H9 (cell line): Measurements from ENCODE around the gene BLOC1S3. TPM values are rescaled to one million over a fixed set of nuclear protein-coding genes. Genes with fewer than 3 reads are reported as not detected.

Source experiments
- DNase-seq: peaks from one replicate; pipeline ENCODE4 v3.0.0-alpha.2; 2017
- H2AFZ ChIP-seq: one replicate; pipeline ENCODE4 v1.6.1; 2013; ENCODE audit warnings: mild to moderate bottlenecking, low read length, control low read depth, moderate library complexity
- H2AK5ac ChIP-seq: 2 replicates; pipeline ENCODE4 v1.6.1; 2013; ENCODE audit warnings: low read length, control low read depth, mixed read lengths; ENCODE audit not compliant: insufficient read length
- H2BK120ac ChIP-seq: one replicate; pipeline ENCODE4 v1.6.1; 2013; ENCODE audit warnings: low read depth, mild to moderate bottlenecking, low read length, control low read depth, inconsistent platforms; ENCODE audit not compliant: poor library complexity, severe bottlenecking
- H2BK12ac ChIP-seq: 2 replicates; pipeline ENCODE4 v1.6.1; 2013; ENCODE audit warnings: low read length, control low read depth, mixed read lengths, low read depth; ENCODE audit not compliant: insufficient read length
- H2BK15ac ChIP-seq: 2 replicates; pipeline ENCODE4 v1.6.1; 2013; ENCODE audit warnings: low read depth, low read length, control low read depth
- H2BK20ac ChIP-seq: one replicate; pipeline ENCODE4 v1.6.1; 2013; ENCODE audit warnings: low read depth, mild to moderate bottlenecking, low read length, control low read depth, inconsistent platforms; ENCODE audit not compliant: poor library complexity, severe bottlenecking
- H2BK5ac ChIP-seq: 2 replicates; pipeline ENCODE4 v1.6.1; 2013; ENCODE audit warnings: low read length, control low read depth, mixed read lengths; ENCODE audit not compliant: insufficient read length
- H3K14ac ChIP-seq: 2 replicates; pipeline ENCODE4 v1.6.1; 2013; ENCODE audit warnings: low read length, control low read depth; ENCODE audit not compliant: insufficient read depth
- H3K18ac ChIP-seq: 2 replicates; pipeline ENCODE4 v1.6.1; 2013; ENCODE audit warnings: low read depth, mild to moderate bottlenecking, mixed read lengths, low read length, control low read depth; ENCODE audit not compliant: insufficient read length
- H3K23ac ChIP-seq: 2 replicates; pipeline ENCODE4 v1.6.1; 2013; ENCODE audit warnings: low read length, control low read depth, mixed read lengths, low read depth; ENCODE audit not compliant: insufficient read length
- H3K23me2 ChIP-seq: 2 replicates; pipeline ENCODE4 v1.6.1; 2013; ENCODE audit warnings: low read depth, mild to moderate bottlenecking, mixed read lengths, low read length, control low read depth; ENCODE audit not compliant: insufficient read length, poor library complexity, severe bottlenecking
- H3K27ac ChIP-seq: 2 replicates; pipeline ENCODE4 v1.5.1; 2013; ENCODE audit warnings: low read length, control low read depth, mixed read lengths, low read depth; ENCODE audit not compliant: insufficient read length
- H3K27me3 ChIP-seq: 2 replicates; pipeline ENCODE4 v1.6.1; 2013; ENCODE audit warnings: low read length, control low read depth, inconsistent platforms; ENCODE audit not compliant: insufficient read depth
- H3K4ac ChIP-seq: 2 replicates; pipeline ENCODE4 v1.6.1; 2013; ENCODE audit warnings: low read depth, mild to moderate bottlenecking, control low read depth, inconsistent platforms, low read length, moderate library complexity
- H3K4me1 ChIP-seq: 2 replicates; pipeline ENCODE4 v1.6.1; 2013; ENCODE audit warnings: low read length, control low read depth, inconsistent platforms; ENCODE audit not compliant: insufficient read depth
- H3K4me2 ChIP-seq: 2 replicates; pipeline ENCODE4 v1.6.1; 2013; ENCODE audit warnings: low read length, control low read depth, mixed read lengths; ENCODE audit not compliant: insufficient read length, insufficient read depth
- H3K56ac ChIP-seq: 2 replicates; pipeline ENCODE4 v1.6.1; 2013; ENCODE audit warnings: low read depth, mild to moderate bottlenecking, mixed read lengths, low read length, control low read depth; ENCODE audit not compliant: insufficient read length
- H3K79me1 ChIP-seq: 2 replicates; pipeline ENCODE4 v1.6.1; 2013; ENCODE audit warnings: low read depth, mild to moderate bottlenecking, moderate library complexity, low read length, control low read depth, inconsistent platforms; ENCODE audit not compliant: insufficient read depth, poor library complexity, severe bottlenecking
- H3K79me2 ChIP-seq: 2 replicates; pipeline ENCODE4 v1.6.1; 2013; ENCODE audit warnings: low read length, control low read depth, inconsistent platforms; ENCODE audit not compliant: insufficient read depth
- H3K9ac ChIP-seq: 2 replicates; pipeline ENCODE4 v1.6.1; 2013; ENCODE audit warnings: low read length, control low read depth, mixed read lengths; ENCODE audit not compliant: insufficient read length; ENCODE audit errors: extremely low read depth
- H3K9me3 ChIP-seq: one replicate; pipeline ENCODE4 v1.6.1; 2013; ENCODE audit warnings: low read depth, low read length, inconsistent platforms; ENCODE audit not compliant: control insufficient read depth
- H3T11ph ChIP-seq: one replicate; pipeline ENCODE4 v1.6.1; 2013; ENCODE audit warnings: mild to moderate bottlenecking, low read length, control low read depth, inconsistent platforms
- H4K20me1 ChIP-seq: one replicate; pipeline ENCODE4 v1.6.1; 2013; ENCODE audit not compliant: control insufficient read depth, insufficient read length, insufficient read depth
- H4K5ac ChIP-seq: 2 replicates; pipeline ENCODE4 v1.6.1; 2013; ENCODE audit warnings: low read depth, mild to moderate bottlenecking, mixed read lengths, low read length, control low read depth; ENCODE audit not compliant: insufficient read length
- H4K8ac ChIP-seq: replicated peaks from 2 replicates; pipeline ENCODE4 v1.6.1; 2013; ENCODE audit warnings: low read length, control low read depth, mixed read lengths, low read depth; ENCODE audit not compliant: insufficient read length
- H4K91ac ChIP-seq: 2 replicates; pipeline ENCODE4 v1.6.1; 2013; ENCODE audit warnings: low read depth, mild to moderate bottlenecking, moderate library complexity, mixed read lengths, low read length, control low read depth; ENCODE audit not compliant: insufficient read length
- H3K27ac Mint-ChIP-seq, 3 experiments: 2 replicates in 2 of 3; 3 replicates in 1 of 3; pipeline ENCODE4 v1.8.0; 2020 to 2021; ENCODE audit warnings: mixed read lengths in 3 of 3, mild to moderate bottlenecking in 1 of 3, moderate library complexity in 1 of 3
- H3K27me3 Mint-ChIP-seq: 2 replicates; pipeline ENCODE4 v1.8.0; 2021; ENCODE audit warnings: low read depth, mild to moderate bottlenecking, moderate library complexity, mixed read lengths
- H3K36me3 Mint-ChIP-seq, 3 experiments: 2 replicates in 2 of 3; 3 replicates in 1 of 3; pipeline ENCODE4 v1.8.0; 2020 to 2021; ENCODE audit warnings: low read depth in 3 of 3, mixed read lengths in 3 of 3; ENCODE audit not compliant: insufficient read depth in 1 of 3
- H3K4me1 Mint-ChIP-seq, 2 experiments: 2 replicates each; pipeline ENCODE4 v1.8.0; 2020; ENCODE audit warnings: mixed read lengths in 2 of 2
- H3K4me3 Mint-ChIP-seq, 2 experiments: 2 replicates in 1 of 2; 3 replicates in 1 of 2; pipeline ENCODE4 v1.8.0; 2020 to 2021; ENCODE audit warnings: mild to moderate bottlenecking in 2 of 2, mixed read lengths in 2 of 2, moderate library complexity in 1 of 2
- H3K9me3 Mint-ChIP-seq, 2 experiments: 2 replicates in 1 of 2; 3 replicates in 1 of 2; pipeline ENCODE4 v1.8.0; 2020; ENCODE audit warnings: mild to moderate bottlenecking in 2 of 2, mixed read lengths in 2 of 2, moderate library complexity in 1 of 2
- CTCF ChIP-seq: fragments of 200-600 bp; sonication (generic); conservative IDR thresholded peaks from 3 replicates; pipeline ENCODE4 v1.8.0; 2021; ENCODE audit warnings: antibody characterized with exemption, mild to moderate bottlenecking
- WGBS: extraction: QIAGEN DNeasy Blood & Tissue Kit; methylation state at CpG from one replicate; pipeline ENCODE4 v1.1.7; 2013; ENCODE audit warnings: missing lambda C conversion rate, low lambda C conversion rate, mixed read lengths; ENCODE audit not compliant: insufficient read length; ENCODE audit errors: extremely low coverage; 5-methylcytosine and 5-hydroxymethylcytosine counted together
- total RNA-seq: library from RNA; stranded (reverse); gene quantifications from 2 replicates; pipeline ENCODE4 v1.2.1, GENCODE V29; 2021

The BLOC1S3 gene
- total RNA-seq, 1 experiment from 2014 or later = 9.2 TPM

- Histone ChIP-seq H3K56ac (no peak overlapping the region), H4K8ac (no peak overlapping the region), H3K4ac (no peak overlapping the region), H2BK120ac (no peak overlapping the region), H3T11ph (no peak overlapping the region), H2BK12ac (no peak overlapping the region), H4K20me1 (no peaks in the 10 kb centered on the region), H3K9me3 (no peaks in the 10 kb centered on the region), H3K27ac (no peak overlapping the region), H2AK5ac (no peak overlapping the region), H2BK15ac (no peak overlapping the region), H2AFZ (no peak overlapping the region), H3K4me2 (no peak overlapping the region), H2BK20ac (no peak overlapping the region), H3K4me1 (no peaks in the 10 kb centered on the region), H4K5ac (no peak overlapping the region), H3K18ac (no peak overlapping the region), H3K79me1 (no peaks in the 10 kb centered on the region), H3K23ac (no peak overlapping the region), H2BK5ac (no peak overlapping the region), H3K14ac (no peak overlapping the region), H3K79me2 (no peaks in the 10 kb centered on the region), H3K23me2 (no peaks in the 10 kb centered on the region), H3K9ac (no peak overlapping the region), H3K27me3 (no peaks in the 10 kb centered on the region), H4K91ac (no peak overlapping the region)
- no peak for TF ChIP-seq CTCF
- no peak for DNase-seq
- WGBS = no CpG with 5 or more reads among the region's 54 CpGs
- Mint-ChIP-seq H3K27ac (no peak overlapping the region), H3K9me3 (no peaks in the 10 kb centered on the region), H3K27me3 (no peaks in the 10 kb centered on the region; the same call in 1 of the 2 replicates), H3K36me3 (peaks cover 9 to 29% (median 27%) of the 10 kb centered on the region in 3 experiments; a peak in 6 of 7 replicates), H3K4me1 (0 out of 4 replicates have a peak, but pooled peaks cover 0 to 2% of the 10 kb centered on the region in 2 experiments), H3K4me3 (no peak overlapping the region)
These were observed 33.1 kb upstream of the BLOC1S3 start for GRCh38 chr19:45145270-45146189.
